ENCODE results near the gene GPR68. TPM values are rescaled to one million over a fixed set of nuclear protein-coding genes. Genes with fewer than 3 reads are reported as not detected.

The GPR68 gene
- total and polyA plus RNA-seq, 3 experiments from 2014 or later = 14.2 to 22.7 (median 15.4) TPM

GRCh38 chr14:91243074-91243471 is 1.4 kb downstream of the GPR68 start:
- ChIA-PET CTCF (interaction anchor here (0.7 to 6.9 kb wide), 18 partner anchors 9 to 340 kb away, joined by 3 to 43 read pairs (median 4); no protein-coding TSS in a partner anchor), POLR2A (interaction anchor here (0.5 to 5.1 kb wide), 14 partner anchors 9 to 178 kb away, joined by 3 to 88 read pairs (median 5); no protein-coding TSS in a partner anchor)
- peaks cover 83% of the 10 kb centered on the region for H3K4me1 ChIP-seq (ENCODE audit: insufficient read depth, low read length)
- H3K9me3 Mint-ChIP-seq = peaks cover 0 to 2% (median 1%) of the 10 kb centered on the region in 5 donors
- peaks cover 12 to 43% (median 21%) of the 10 kb centered on the region in 3 donors for H3K36me3 Mint-ChIP-seq
- no peaks in the 10 kb centered on the region for H3K27me3 ChIP-seq (ENCODE audit: insufficient read depth, low read length, poor library complexity, severe bottlenecking)
- peak overlapping the region; percentile 82 for H3K4me3 ChIP-seq (ENCODE audit: low read length)
- no peak for DNase-seq
- H3K27ac Mint-ChIP-seq = peak overlapping the region; percentile 85 to 100 (median 94)
- peak overlapping the region; percentile 94 for H3K27ac ChIP-seq (ENCODE audit: low read depth, low read length)
- peaks cover 4% of the 10 kb centered on the region for H3K36me3 ChIP-seq (ENCODE audit: insufficient read depth, low read length)
- peaks cover 0 to 5% of the 10 kb centered on the region in 2 donors for H3K27me3 Mint-ChIP-seq
- peaks cover 90 to 99% (median 98%) of the 10 kb centered on the region in 3 donors for H3K4me1 Mint-ChIP-seq
- no peaks in the 10 kb centered on the region for H3K9me3 ChIP-seq (ENCODE audit: low read length)
- H3K4me3 Mint-ChIP-seq = peak overlapping the region; percentile 87 to 95 (median 92)

DNA sequence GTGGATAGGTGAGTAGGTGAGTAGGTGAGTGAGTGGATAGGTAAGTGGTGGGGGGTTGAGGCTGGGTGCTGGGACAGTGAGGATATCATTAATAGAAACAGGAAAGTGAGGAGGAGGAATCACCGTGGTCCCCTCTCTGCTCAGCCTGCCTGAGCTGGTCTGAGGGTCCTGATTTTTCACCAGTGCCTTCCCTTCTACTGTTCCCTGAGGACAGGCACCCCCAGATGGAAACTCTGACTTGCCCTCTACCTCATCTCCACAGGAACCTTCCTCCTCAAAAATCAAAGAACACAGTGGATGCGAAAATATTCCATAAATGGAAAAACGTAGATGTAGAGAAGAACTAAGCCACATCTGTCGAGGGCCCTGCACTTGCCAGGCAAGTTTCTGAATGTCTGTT is 1.9 kb downstream of the GPR68 start:
- peaks cover 0 to 5% of the 10 kb centered on the region in 2 donors for H3K27me3 Mint-ChIP-seq
- Histone ChIP-seq H3K27ac (ENCODE audit: low read depth, low read length) (peak overlapping the region; percentile 94), H3K9me3 (ENCODE audit: low read length) (no peaks in the 10 kb centered on the region), H3K36me3 (ENCODE audit: insufficient read depth, low read length) (peaks cover 6% of the 10 kb centered on the region), H3K4me3 (ENCODE audit: low read length) (peak overlapping the region; percentile 82), H3K4me1 (ENCODE audit: insufficient read depth, low read length) (peaks cover 79% of the 10 kb centered on the region), H3K27me3 (ENCODE audit: insufficient read depth, low read length, poor library complexity, severe bottlenecking) (no peaks in the 10 kb centered on the region)
- peaks cover 14 to 47% (median 21%) of the 10 kb centered on the region in 3 donors for H3K36me3 Mint-ChIP-seq
- H3K4me1 Mint-ChIP-seq = peaks cover 90 to 99% (median 98%) of the 10 kb centered on the region in 3 donors
- H3K9me3 Mint-ChIP-seq = peaks cover 0 to 2% (median 1%) of the 10 kb centered on the region in 5 donors
- no peak for DNase-seq
- peak overlapping the region; percentile 87 to 95 (median 92) for H3K4me3 Mint-ChIP-seq
- ChIA-PET POLR2A (interaction anchor here (1.0 to 5.1 kb wide), 9 partner anchors 9 to 49 kb away, joined by 3 to 88 read pairs (median 6); no protein-coding TSS in a partner anchor), CTCF (interaction anchor here (0.9 to 6.9 kb wide), 9 partner anchors 9 to 128 kb away, joined by 3 to 43 read pairs (median 4); no protein-coding TSS in a partner anchor)
- peak overlapping the region; percentile 85 to 100 (median 94) for H3K27ac Mint-ChIP-seq

DNA sequence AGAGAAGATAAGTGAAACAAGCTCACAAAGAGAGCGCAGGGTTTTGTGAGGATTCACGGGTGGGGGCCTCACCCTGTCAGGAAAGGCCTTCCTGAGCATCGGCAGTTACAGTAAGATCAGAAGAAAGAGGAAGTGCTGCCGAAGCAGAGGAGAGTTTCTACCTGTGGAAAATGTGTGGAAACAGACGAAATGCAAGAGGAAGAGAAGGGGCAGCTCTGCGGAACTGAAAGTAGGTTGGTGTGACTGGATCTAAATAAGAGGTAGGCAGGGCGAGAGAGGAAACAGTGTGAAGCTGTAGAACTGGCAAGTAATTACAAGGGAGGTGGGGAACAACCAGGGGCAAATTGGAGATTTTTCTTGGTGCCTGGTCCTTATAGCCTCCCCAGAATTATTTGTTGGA is 2.6 kb downstream of the GPR68 start:
- ChIA-PET POLR2A (interaction anchor here (1.4 to 5.1 kb wide), 4 partner anchors 10 to 16 kb away, joined by 6 to 29 read pairs (median 8); no protein-coding TSS in a partner anchor), CTCF (interaction anchor here (1.0 to 6.9 kb wide), 7 partner anchors 10 to 69 kb away, joined by 3 to 43 read pairs (median 19); no protein-coding TSS in a partner anchor)
- no peaks in the 10 kb centered on the region for H3K9me3 ChIP-seq (ENCODE audit: low read length)
- DNase-seq = peak in 2 of 5 donors; percentile 37 to 60
- H3K36me3 ChIP-seq (ENCODE audit: insufficient read depth, low read length) = peaks cover 6% of the 10 kb centered on the region
- Mint-ChIP-seq H3K4me3 (peak overlapping the region; percentile 87 to 95 (median 92)), H3K36me3 (peaks cover 11 to 48% (median 16%) of the 10 kb centered on the region in 3 donors), H3K4me1 (peaks cover 84 to 97% (median 92%) of the 10 kb centered on the region in 3 donors), H3K9me3 (peaks cover 0 to 2% (median 1%) of the 10 kb centered on the region in 5 donors), H3K27me3 (peaks cover 0 to 5% of the 10 kb centered on the region in 2 donors), H3K27ac (peak overlapping the region; percentile 85 to 100 (median 94))
- peak overlapping the region; percentile 56 for H3K4me3 ChIP-seq (ENCODE audit: low read length)
- H3K27me3 ChIP-seq (ENCODE audit: insufficient read depth, low read length, poor library complexity, severe bottlenecking) = no peaks in the 10 kb centered on the region
- H3K4me1 ChIP-seq (ENCODE audit: insufficient read depth, low read length) = peaks cover 73% of the 10 kb centered on the region
- peak overlapping the region; percentile 57 for H3K27ac ChIP-seq (ENCODE audit: low read depth, low read length)

GRCh38 chr14:91238661-91239060 is 5.8 kb downstream of the GPR68 start:
- H3K4me3 Mint-ChIP-seq = peak overlapping the region in 5 of 7 donors; percentile 26 to 68 (median 47)
- no peak overlapping the region for H3K4me3 ChIP-seq (ENCODE audit: low read length)
- CTCF ChIA-PET = interaction anchor here (1.2 to 2.6 kb wide), 2 partner anchors 11 to 12 kb away, joined by 3 to 6 read pairs; no protein-coding TSS in a partner anchor

GRCh38 chr14:91238085-91238484 is 6.4 kb downstream of the GPR68 start:
- H3K27me3 Mint-ChIP-seq = no peaks in the 10 kb centered on the region
- H3K4me3 ChIP-seq (ENCODE audit: low read length) = no peak overlapping the region
- H3K36me3 ChIP-seq (ENCODE audit: insufficient read depth, low read length) = peaks cover 6% of the 10 kb centered on the region
- H3K4me3 Mint-ChIP-seq = peak overlapping the region in 2 of 7 donors; percentile 33 to 68
- no peaks in the 10 kb centered on the region for H3K9me3 ChIP-seq (ENCODE audit: low read length)
- H3K4me1 ChIP-seq (ENCODE audit: insufficient read depth, low read length) = peaks cover 41% of the 10 kb centered on the region
- no peak for DNase-seq
- H3K9me3 Mint-ChIP-seq = no peaks in the 10 kb centered on the region
- H3K27ac Mint-ChIP-seq = peak overlapping the region; percentile 21 to 98 (median 87)
- H3K27ac ChIP-seq (ENCODE audit: low read depth, low read length) = no peak overlapping the region
- H3K36me3 Mint-ChIP-seq = peaks cover 16 to 62% (median 18%) of the 10 kb centered on the region in 3 donors
- H3K4me1 Mint-ChIP-seq = peaks cover 62 to 86% (median 69%) of the 10 kb centered on the region in 3 donors
- no peaks in the 10 kb centered on the region for H3K27me3 ChIP-seq (ENCODE audit: insufficient read depth, low read length, poor library complexity, severe bottlenecking)
- CTCF ChIA-PET = interaction anchor here (2.6 kb wide), 1 partner anchor 11 kb away, joined by 6 read pairs; no protein-coding TSS in a partner anchor
- POLR2A ChIA-PET = no interaction called here

More at GRCh38 chr14:91238661-91239060, 5.8 kb downstream of the GPR68 start:
- Histone ChIP-seq H3K4me1 (ENCODE audit: insufficient read depth, low read length) (peaks cover 42% of the 10 kb centered on the region), H3K27ac (ENCODE audit: low read depth, low read length) (no peak overlapping the region), H3K36me3 (ENCODE audit: insufficient read depth, low read length) (peaks cover 6% of the 10 kb centered on the region), H3K27me3 (ENCODE audit: insufficient read depth, low read length, poor library complexity, severe bottlenecking) (no peaks in the 10 kb centered on the region), H3K9me3 (ENCODE audit: low read length) (no peaks in the 10 kb centered on the region)
- Mint-ChIP-seq H3K27me3 (peaks cover 0 to under 1% of the 10 kb centered on the region in 2 donors), H3K27ac (peak overlapping the region; percentile 21 to 98 (median 88)), H3K36me3 (peaks cover 16 to 67% (median 18%) of the 10 kb centered on the region in 3 donors), H3K4me1 (peaks cover 67 to 87% (median 74%) of the 10 kb centered on the region in 3 donors), H3K9me3 (no peaks in the 10 kb centered on the region)
- POLR2A ChIA-PET = interaction anchor here (0.5 to 1.0 kb wide), 2 partner anchors 11 to 1549 kb away, joined by 3 to 5 read pairs; no protein-coding TSS in a partner anchor
- DNase-seq = no peak

DNA sequence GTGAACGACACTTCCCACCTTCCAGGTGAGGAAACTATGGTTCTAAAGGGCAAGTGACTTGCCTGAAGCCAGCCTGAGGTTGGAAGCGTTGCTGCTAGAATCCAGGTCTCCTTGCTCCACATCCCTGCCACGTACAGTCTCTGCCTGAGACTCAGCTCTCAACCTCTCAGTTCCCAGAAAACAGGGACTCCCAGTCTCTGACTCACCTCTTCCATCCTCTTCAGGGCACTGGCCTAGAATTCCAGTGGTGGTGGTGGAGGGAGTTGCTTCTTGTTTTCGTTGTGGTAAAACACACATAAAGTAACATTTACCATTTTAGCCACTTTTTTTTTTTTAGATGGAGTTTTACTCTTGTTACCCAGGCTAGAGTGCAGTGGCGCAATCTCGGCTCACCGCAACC is 7.3 kb downstream of the GPR68 start:
- Mint-ChIP-seq H3K27ac (peak overlapping the region in 7 of 8 donors; percentile 56 to 98 (median 86)), H3K36me3 (peaks cover 16 to 59% (median 18%) of the 10 kb centered on the region in 3 donors), H3K4me3 (peak overlapping the region in 2 of 7 donors; percentile 44 to 49), H3K9me3 (no peaks in the 10 kb centered on the region), H3K27me3 (no peaks in the 10 kb centered on the region), H3K4me1 (peaks cover 59 to 86% (median 68%) of the 10 kb centered on the region in 3 donors)
- CTCF ChIA-PET = no interaction called here
- Histone ChIP-seq H3K9me3 (ENCODE audit: low read length) (no peaks in the 10 kb centered on the region), H3K36me3 (ENCODE audit: insufficient read depth, low read length) (peaks cover 6% of the 10 kb centered on the region), H3K27me3 (ENCODE audit: insufficient read depth, low read length, poor library complexity, severe bottlenecking) (no peaks in the 10 kb centered on the region), H3K27ac (ENCODE audit: low read depth, low read length) (no peak overlapping the region), H3K4me3 (ENCODE audit: low read length) (no peak overlapping the region), H3K4me1 (ENCODE audit: insufficient read depth, low read length) (peaks cover 43% of the 10 kb centered on the region)
- DNase-seq = no peak
- POLR2A ChIA-PET = no interaction called here

DNA sequence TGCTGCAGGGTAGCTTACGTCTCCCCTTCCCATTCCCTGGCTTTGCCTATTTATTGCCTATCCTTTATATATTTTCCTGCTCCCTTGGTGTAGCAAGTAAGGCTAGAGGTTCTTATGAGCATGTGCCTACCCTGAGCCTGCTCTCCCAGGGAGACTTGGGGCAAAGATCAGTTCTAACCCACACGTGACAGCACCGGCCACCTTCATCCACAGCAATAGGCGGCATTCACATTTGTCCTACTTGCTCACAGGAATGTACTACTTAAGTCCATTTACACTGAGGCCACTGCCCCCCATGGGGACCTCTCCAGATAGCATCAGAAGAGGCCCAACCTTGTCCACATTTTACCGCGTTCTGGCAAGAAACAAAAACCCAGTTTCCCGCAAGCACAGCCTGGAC is 8.7 kb downstream of the GPR68 start:
- peak overlapping the region in 7 of 8 donors; percentile 29 to 92 (median 72) for H3K27ac Mint-ChIP-seq

More for the DNA sequence above, 8.7 kb downstream of the GPR68 start:
- Mint-ChIP-seq H3K4me1 (peaks cover 58 to 86% (median 69%) of the 10 kb centered on the region in 3 donors), H3K9me3 (no peaks in the 10 kb centered on the region), H3K27me3 (no peaks in the 10 kb centered on the region), H3K36me3 (peaks cover 16 to 52% (median 19%) of the 10 kb centered on the region in 3 donors), H3K4me3 (peak overlapping the region in 2 of 7 donors; percentile 14 to 58)
- ChIA-PET POLR2A (interaction anchor here (1.0 kb wide), 1 partner anchor 10 kb away, joined by 4 read pairs; no protein-coding TSS in a partner anchor), CTCF (no interaction called here)
- peaks cover 43% of the 10 kb centered on the region for H3K4me1 ChIP-seq (ENCODE audit: insufficient read depth, low read length)
- H3K36me3 ChIP-seq (ENCODE audit: insufficient read depth, low read length) = peaks cover 6% of the 10 kb centered on the region
- no peak for DNase-seq
- H3K27me3 ChIP-seq (ENCODE audit: insufficient read depth, low read length, poor library complexity, severe bottlenecking) = no peaks in the 10 kb centered on the region
- H3K9me3 ChIP-seq (ENCODE audit: low read length) = no peaks in the 10 kb centered on the region
- H3K27ac ChIP-seq (ENCODE audit: low read depth, low read length) = no peak overlapping the region
- no peak overlapping the region for H3K4me3 ChIP-seq (ENCODE audit: low read length)

All from CD8-positive, alpha-beta memory T cell (primary cell).